Endodermal cell (in vitro differentiated cells): ENCODE measurements around the gene C11orf21. TPM values are rescaled to one million over a fixed set of nuclear protein-coding genes. Genes with fewer than 3 reads are reported as not detected.

Experiments used
- DNase-seq: peaks from one replicate; pipeline ENCODE4 v3.0.0-alpha.2; 2017
- H3K27ac ChIP-seq: 2 replicates; pipeline ENCODE4 v1.5.1; 2013; ENCODE audit warnings: mild to moderate bottlenecking, low read depth, low read length, moderate library complexity
- H3K27me3 ChIP-seq: 2 replicates; pipeline ENCODE4 v1.6.1; 2013; ENCODE audit warnings: mild to moderate bottlenecking, low read length, moderate library complexity; ENCODE audit not compliant: insufficient read depth, control insufficient read depth, poor library complexity, severe bottlenecking
- H3K36me3 ChIP-seq: 2 replicates; pipeline ENCODE4 v1.7.0; 2013; ENCODE audit warnings: mild to moderate bottlenecking, low read length, moderate library complexity; ENCODE audit not compliant: control insufficient read depth, insufficient read depth
- H3K4me1 ChIP-seq: one replicate; pipeline ENCODE4 v1.7.0; 2013; ENCODE audit warnings: low read length; ENCODE audit not compliant: control insufficient read depth, insufficient read depth
- H3K4me3 ChIP-seq: 2 replicates; pipeline ENCODE4 v1.5.1; 2013; ENCODE audit warnings: mild to moderate bottlenecking, low read length, moderate library complexity
- H3K9ac ChIP-seq: 2 replicates; pipeline ENCODE4 v1.6.1; 2013; ENCODE audit warnings: mild to moderate bottlenecking, low read length, moderate library complexity; ENCODE audit not compliant: poor library complexity, severe bottlenecking; ENCODE audit errors: extremely low read depth
- H3K9me3 ChIP-seq: 2 replicates; pipeline ENCODE4 v1.6.1; 2013; ENCODE audit warnings: mild to moderate bottlenecking, low read length, moderate library complexity; ENCODE audit not compliant: control insufficient read depth
- H3K27ac Mint-ChIP-seq: 2 replicates; pipeline ENCODE4 v1.8.0; 2020; ENCODE audit warnings: mixed read lengths
- H3K27me3 Mint-ChIP-seq: 2 replicates; pipeline ENCODE4 v1.8.0; 2021; ENCODE audit warnings: mild to moderate bottlenecking, mixed read lengths; ENCODE audit not compliant: insufficient read depth
- H3K36me3 Mint-ChIP-seq: 2 replicates; pipeline ENCODE4 v1.8.0; 2020; ENCODE audit warnings: low read depth, mixed read lengths
- H3K4me1 Mint-ChIP-seq: 2 replicates; pipeline ENCODE4 v1.8.0; 2020; ENCODE audit warnings: mixed read lengths
- H3K4me3 Mint-ChIP-seq: 2 replicates; pipeline ENCODE4 v1.8.0; 2020; ENCODE audit warnings: mild to moderate bottlenecking, moderate library complexity, mixed read lengths
- H3K9me3 Mint-ChIP-seq: 2 replicates; pipeline ENCODE4 v1.8.0; 2020; ENCODE audit warnings: mild to moderate bottlenecking, mixed read lengths
- WGBS, 2 experiments: methylation state at CpG; one replicate each; pipeline versions ENCODE4 v1.1.5 to v1.1.7; 2013; ENCODE audit warnings: missing lambda C conversion rate in 2 of 2, mixed read lengths in 1 of 2; ENCODE audit not compliant: insufficient coverage in 1 of 2, insufficient read length in 1 of 2; 5-methylcytosine and 5-hydroxymethylcytosine counted together
- total RNA-seq, 2 donors: library from RNA; stranded (reverse); fragmentation: NEBNext Ultra II Directional in 1 of 2; extraction: Animal tissue kit (Norgen Biotek cat#: 25700) in 1 of 2; gene quantifications; 2 replicates in 1 of 2; 3 replicates in 1 of 2; pipeline ENCODE4 v1.2.1, GENCODE V29; 2021
- TF ChIP-seq, protein P1 (sequence below): fragments of 200-600 bp; sonication (generic); conservative IDR thresholded peaks from 2 replicates; pipeline ENCODE4 v1.5.0; 2021; ENCODE audit warnings: antibody characterized with exemption, mild to moderate bottlenecking

The C11orf21 gene
- total RNA-seq, 2 donors from 2014 or later: 0.20 TPM; not detected in 1

- Mint-ChIP-seq H3K27me3 (no peaks in the 10 kb centered on the region), H3K4me1 (peaks cover 2% of the 10 kb centered on the region), H3K9me3 (no peaks in the 10 kb centered on the region), H3K36me3 (no peaks in the 10 kb centered on the region), H3K27ac (no peak overlapping the region), H3K4me3 (no peak overlapping the region)
- Histone ChIP-seq H3K4me1 (no peaks in the 10 kb centered on the region), H3K36me3 (no peaks in the 10 kb centered on the region), H3K9ac (no peak overlapping the region), H3K27me3 (no peaks in the 10 kb centered on the region), H3K27ac (no peak overlapping the region), H3K4me3 (no peak overlapping the region), H3K9me3 (no peaks in the 10 kb centered on the region)
- no peak for DNase-seq
- 82 to 93% methylated on average over 10 to 16 of the region's 16 CpGs for WGBS, 2 experiments
- TF ChIP-seq, protein P1, sequence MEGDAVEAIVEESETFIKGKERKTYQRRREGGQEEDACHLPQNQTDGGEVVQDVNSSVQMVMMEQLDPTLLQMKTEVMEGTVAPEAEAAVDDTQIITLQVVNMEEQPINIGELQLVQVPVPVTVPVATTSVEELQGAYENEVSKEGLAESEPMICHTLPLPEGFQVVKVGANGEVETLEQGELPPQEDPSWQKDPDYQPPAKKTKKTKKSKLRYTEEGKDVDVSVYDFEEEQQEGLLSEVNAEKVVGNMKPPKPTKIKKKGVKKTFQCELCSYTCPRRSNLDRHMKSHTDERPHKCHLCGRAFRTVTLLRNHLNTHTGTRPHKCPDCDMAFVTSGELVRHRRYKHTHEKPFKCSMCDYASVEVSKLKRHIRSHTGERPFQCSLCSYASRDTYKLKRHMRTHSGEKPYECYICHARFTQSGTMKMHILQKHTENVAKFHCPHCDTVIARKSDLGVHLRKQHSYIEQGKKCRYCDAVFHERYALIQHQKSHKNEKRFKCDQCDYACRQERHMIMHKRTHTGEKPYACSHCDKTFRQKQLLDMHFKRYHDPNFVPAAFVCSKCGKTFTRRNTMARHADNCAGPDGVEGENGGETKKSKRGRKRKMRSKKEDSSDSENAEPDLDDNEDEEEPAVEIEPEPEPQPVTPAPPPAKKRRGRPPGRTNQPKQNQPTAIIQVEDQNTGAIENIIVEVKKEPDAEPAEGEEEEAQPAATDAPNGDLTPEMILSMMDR: no peak
Observed at GRCh38 chr11:2310073-2310785, 8.5 kb upstream of the C11orf21 start.

DNA sequence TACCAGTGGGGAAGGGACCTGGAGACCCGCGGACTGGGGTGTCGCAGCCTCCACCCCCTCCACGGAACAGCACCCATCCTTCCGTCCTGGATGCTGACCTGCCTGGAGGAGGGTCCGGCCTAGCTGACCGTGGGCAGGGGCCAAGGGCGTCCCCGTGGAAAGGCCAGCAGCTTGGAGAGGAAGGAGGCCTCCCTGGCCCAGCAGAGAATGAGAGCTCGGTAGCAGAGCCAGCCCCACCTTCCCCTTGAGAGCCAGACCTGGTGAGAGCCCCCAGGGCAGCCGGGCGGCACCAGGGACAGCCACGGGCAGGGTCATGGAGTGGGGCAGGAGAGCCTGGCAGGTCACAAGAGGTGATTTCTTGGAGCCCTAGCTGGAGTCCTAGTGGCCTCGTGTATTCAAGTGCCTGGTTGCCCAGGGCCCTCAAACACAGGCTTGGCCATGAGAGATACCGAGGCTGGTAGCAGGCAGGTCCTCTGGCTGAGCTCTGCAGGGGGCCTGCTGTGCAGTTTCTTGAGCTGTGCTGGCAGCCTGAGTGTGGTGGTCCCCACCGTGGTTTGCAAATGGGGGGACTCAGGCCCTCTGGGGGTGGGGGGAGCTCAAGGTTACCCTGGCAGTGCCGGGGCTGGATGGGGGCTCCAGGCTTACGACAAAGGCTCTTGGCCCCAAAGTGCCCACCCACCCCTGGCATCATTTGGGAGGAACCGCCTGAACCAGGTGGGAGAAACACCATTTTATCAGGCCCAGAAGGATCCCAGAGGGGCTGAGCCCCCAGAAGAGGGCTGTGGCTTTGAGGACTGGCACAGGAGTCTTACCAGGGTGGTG is 7.7 kb upstream of the C11orf21 start:
- 67 to 78% methylated on average over 7 to 19 of the region's 19 CpGs for WGBS, 2 experiments
- Histone ChIP-seq H3K4me3 (no peak overlapping the region), H3K9ac (no peak overlapping the region), H3K36me3 (no peaks in the 10 kb centered on the region), H3K27ac (no peak overlapping the region), H3K27me3 (no peaks in the 10 kb centered on the region), H3K4me1 (no peaks in the 10 kb centered on the region), H3K9me3 (no peaks in the 10 kb centered on the region)
- no peak for DNase-seq
- Mint-ChIP-seq H3K27ac (no peak overlapping the region), H3K9me3 (no peaks in the 10 kb centered on the region), H3K36me3 (no peaks in the 10 kb centered on the region), H3K4me1 (no peaks in the 10 kb centered on the region), H3K4me3 (no peak overlapping the region), H3K27me3 (no peaks in the 10 kb centered on the region)
- TF ChIP-seq, protein P1: no peak

DNA sequence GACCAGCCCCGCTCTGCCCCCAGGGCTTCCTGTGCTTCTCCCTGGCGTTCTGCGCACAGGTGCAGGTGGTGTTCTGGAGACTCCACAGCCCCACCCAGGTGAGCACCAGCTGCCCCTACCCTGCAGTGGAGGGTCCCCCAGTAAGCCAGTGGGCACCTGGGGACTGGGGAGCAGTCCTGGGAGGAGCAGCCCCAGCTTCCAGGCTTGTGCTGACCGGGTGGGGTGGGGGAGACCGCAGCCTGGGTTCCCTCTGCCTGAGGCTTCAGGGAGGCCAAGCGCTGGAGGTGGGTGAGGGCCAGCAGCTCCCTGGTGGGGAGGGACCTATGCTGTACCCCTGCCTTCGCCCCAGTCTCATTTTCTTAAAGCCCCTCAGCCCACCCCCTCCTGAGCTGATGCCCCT is 7.0 kb upstream of the C11orf21 start:
- H3K9me3 ChIP-seq: no peaks in the 10 kb centered on the region
- Mint-ChIP-seq H3K27me3 (no peaks in the 10 kb centered on the region), H3K9me3 (no peaks in the 10 kb centered on the region), H3K4me1 (no peaks in the 10 kb centered on the region), H3K4me3 (no peak overlapping the region), H3K27ac (no peak overlapping the region), H3K36me3 (no peaks in the 10 kb centered on the region)
- H3K27ac ChIP-seq: no peak overlapping the region
- H3K4me3 ChIP-seq: no peak overlapping the region
- no peak for DNase-seq
- H3K4me1 ChIP-seq: no peaks in the 10 kb centered on the region
- TF ChIP-seq, protein P1: no peak
- WGBS, 2 experiments: 81% methylated on average over 6 of the region's 7 CpGs; no CpG with 5 or more reads in 1 of the 2 experiments
- no peak overlapping the region for H3K9ac ChIP-seq
- H3K36me3 ChIP-seq: no peaks in the 10 kb centered on the region
- H3K27me3 ChIP-seq: no peaks in the 10 kb centered on the region
